Activated CD4-positive, alpha-beta memory T cell treated with anti-CD3 and anti-CD28 coated beads, Interleukin-2, amount 10 ng/mL, durations not matched to agents 7 days and 5 days (primary cell): ENCODE data around the gene UTP15. TPM values are rescaled to one million over a fixed set of nuclear protein-coding genes. Genes with fewer than 3 reads are reported as not detected.

Experiments
- CTCF ChIA-PET: fragments of 350-600 bp; sonication (Branson Sonifier 250); formaldehyde crosslinking; loops from one replicate; lab custom pipeline; 2021; ENCODE audit warnings: antibody characterized with exemption, inconsistent platforms; lab: Charles Lee
- POLR2A ChIA-PET: fragments of 350-600 bp; sonication (Branson Sonifier 250); formaldehyde crosslinking; loops from one replicate; lab custom pipeline; 2021; ENCODE audit warnings: antibody characterized with exemption; lab: Charles Lee
- DNase-seq: peaks from one replicate; pipeline ENCODE4 v3.0.0-alpha.2; 2020
- H3K27ac Mint-ChIP-seq: one replicate; pipeline ENCODE4 v1.8.0; 2021; ENCODE audit warnings: mild to moderate bottlenecking, mixed read lengths
- H3K27me3 Mint-ChIP-seq: one replicate; pipeline ENCODE4 v1.8.0; 2021; ENCODE audit warnings: mixed read lengths
- H3K36me3 Mint-ChIP-seq: one replicate; pipeline ENCODE4 v1.8.0; 2021; ENCODE audit warnings: low read depth, mixed read lengths
- H3K4me1 Mint-ChIP-seq: one replicate; pipeline ENCODE4 v1.8.0; 2021; ENCODE audit warnings: mixed read lengths
- H3K4me3 Mint-ChIP-seq: one replicate; pipeline ENCODE4 v1.8.0; 2021; ENCODE audit warnings: mild to moderate bottlenecking, mixed read lengths
- H3K9me3 Mint-ChIP-seq: one replicate; pipeline ENCODE4 v1.8.0; 2021; ENCODE audit warnings: mixed read lengths
- total RNA-seq, 2 experiments: library from RNA; stranded (reverse); gene quantifications; one replicate each; pipeline ENCODE4 v1.2.3, GENCODE V29; 2021

UTP15 gene
- total RNA-seq, result 10 to 100 TPM; 15.1 to 15.4 TPM

GRCh38 chr5:73565139-73565968, at the start of gene UTP15, which contains the start of gene ANKRA2:
UTP15 (plus strand) TSS chr5:73565743; CDS start chr5:73567345, 1,602 bp downstream.
ANKRA2 (minus strand) TSS chr5:73565639; CDS start chr5:73562881, 2,758 bp downstream.
- Mint-ChIP-seq H3K36me3 (peaks cover 19% of the 10 kb centered on the region), H3K4me3 (peak within 1 kb of the TSS; percentile 91), H3K27me3 (no peaks in the 10 kb centered on the region), H3K27ac (peak within 1 kb of the TSS; percentile 95), H3K4me1 (peaks cover 44% of the 10 kb centered on the region), H3K9me3 (no peaks in the 10 kb centered on the region)
- ChIA-PET CTCF (interaction anchor here (0.7 to 2.2 kb wide), 6 partner anchors 26 to 394 kb away, joined by 3 to 10 read pairs (median 4); partner anchors contain the start of gene BTF3), POLR2A (interaction anchor here (0.7 to 4.4 kb wide), 10 partner anchors 9 to 1837 kb away, joined by 3 to 55 read pairs (median 3); partner anchors contain the start of gene BTF3)
- peak; percentile 98 for DNase-seq

- Mint-ChIP-seq H3K9me3 (no peaks in the 10 kb centered on the region), H3K27me3 (no peaks in the 10 kb centered on the region), H3K36me3 (no peaks in the 10 kb centered on the region), H3K4me3 (peak overlapping the region; percentile 38), H3K4me1 (peaks cover 8% of the 10 kb centered on the region), H3K27ac (peak overlapping the region; percentile 41)
- POLR2A ChIA-PET, result interaction anchor here (0.9 to 1.5 kb wide), 4 partner anchors 20 to 45 kb away, joined by 3 to 5 read pairs (median 3); partner anchors contain the start of genes ANKRA2, BTF3 and UTP15
- peak; percentile 75 for DNase-seq
- CTCF ChIA-PET, result interaction anchor here (0.6 to 7.6 kb wide), 12 partner anchors 8 to 71 kb away, joined by 3 to 67 read pairs (median 4); partner anchors contain the start of gene ANKRA2
Observed at GRCh38 chr5:73519531-73520283, 45.8 kb upstream of the UTP15 start.

DNA sequence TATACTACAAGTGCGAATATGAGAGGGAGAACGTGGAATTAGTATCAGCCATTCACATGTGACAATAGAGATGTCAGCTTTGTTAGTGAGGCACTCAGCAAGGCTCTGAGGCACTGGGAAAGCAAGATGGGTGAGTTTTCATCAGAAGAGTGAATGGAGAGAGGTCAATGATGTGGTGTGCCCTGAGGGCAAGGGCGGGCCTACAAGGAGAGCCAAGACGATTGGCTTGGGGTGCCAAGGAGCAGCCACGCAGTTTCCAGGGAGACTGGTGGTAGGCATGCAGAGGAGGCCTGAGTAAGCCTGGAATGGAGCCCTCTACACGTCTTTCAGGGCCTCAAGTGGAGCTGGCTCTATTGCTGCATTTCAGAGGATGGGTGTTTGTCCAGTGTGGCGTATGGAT, 42.6 kb upstream of the UTP15 start:
- POLR2A ChIA-PET, result no interaction called here
- H3K27me3 Mint-ChIP-seq, result peaks cover 11% of the 10 kb centered on the region

GRCh38 chr5:73523861-73524260, 41.7 kb upstream of the UTP15 start:
- CTCF ChIA-PET, result interaction anchor here (7.6 kb wide), 1 partner anchor 13 kb away, joined by 67 read pairs; no protein-coding TSS in a partner anchor
- H3K4me1 Mint-ChIP-seq, result peaks cover 8% of the 10 kb centered on the region
- no peak overlapping the region for H3K27ac Mint-ChIP-seq
- peaks cover 15% of the 10 kb centered on the region for H3K27me3 Mint-ChIP-seq
- POLR2A ChIA-PET, result no interaction called here
- no peak overlapping the region for H3K4me3 Mint-ChIP-seq
- H3K36me3 Mint-ChIP-seq, result no peaks in the 10 kb centered on the region
- H3K9me3 Mint-ChIP-seq, result no peaks in the 10 kb centered on the region
- no peak for DNase-seq

More for the DNA sequence above, 42.6 kb upstream of the UTP15 start:
- Mint-ChIP-seq H3K9me3 (no peaks in the 10 kb centered on the region), H3K4me3 (no peak overlapping the region), H3K4me1 (peaks cover 8% of the 10 kb centered on the region), H3K36me3 (no peaks in the 10 kb centered on the region), H3K27ac (no peak overlapping the region)
- CTCF ChIA-PET, result interaction anchor here (7.6 kb wide), 1 partner anchor 14 kb away, joined by 67 read pairs; no protein-coding TSS in a partner anchor
- DNase-seq, result no peak

DNA sequence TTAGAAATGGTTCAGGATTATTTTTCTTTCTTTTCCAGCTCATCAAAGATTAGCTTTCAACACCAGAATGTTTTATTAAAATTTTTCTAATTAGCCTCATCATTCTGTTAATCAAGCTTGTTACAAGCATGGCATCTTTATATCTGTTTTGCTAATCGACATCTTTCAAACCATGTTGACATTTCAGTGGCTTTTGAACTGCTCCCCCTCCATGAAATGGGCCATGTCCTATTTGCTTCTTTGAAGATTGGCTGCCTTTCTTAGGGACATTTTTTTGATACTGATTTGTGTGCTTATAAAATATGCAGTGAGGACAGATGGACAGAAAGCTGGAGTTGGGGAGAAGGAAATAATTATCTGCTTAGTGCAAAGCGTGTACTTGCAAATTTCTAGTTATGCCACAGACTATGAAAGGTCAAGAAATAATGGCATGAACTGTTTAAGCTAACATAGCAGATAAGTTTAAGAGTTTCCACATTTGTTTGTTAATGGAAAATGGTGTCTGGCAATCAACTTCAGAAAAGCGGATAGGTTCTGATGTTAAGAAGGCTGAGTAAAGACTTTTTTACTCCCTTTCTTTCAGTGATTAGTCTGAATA, 39.8 kb upstream of the UTP15 start:
- Mint-ChIP-seq H3K27ac (no peak overlapping the region), H3K4me3 (no peak overlapping the region)
- POLR2A ChIA-PET, result interaction anchor here (0.6 to 1.3 kb wide), 2 partner anchors 15 to 40 kb away, joined by 3 read pairs; partner anchors contain the start of genes ANKRA2 and UTP15

GRCh38 chr5:73528248-73528647, 37.3 kb upstream of the UTP15 start:
- no peaks in the 10 kb centered on the region for H3K9me3 Mint-ChIP-seq
- ChIA-PET CTCF (interaction anchor here (3.6 kb wide), 1 partner anchor 8 kb away, joined by 20 read pairs; no protein-coding TSS in a partner anchor), POLR2A (no interaction called here)
- DNase-seq, result no peak
- no peaks in the 10 kb centered on the region for H3K36me3 Mint-ChIP-seq
- H3K27me3 Mint-ChIP-seq, result peaks cover 44% of the 10 kb centered on the region
- H3K27ac Mint-ChIP-seq, result no peak overlapping the region
- no peaks in the 10 kb centered on the region for H3K4me1 Mint-ChIP-seq
- no peak overlapping the region for H3K4me3 Mint-ChIP-seq

More for the DNA sequence above, 39.8 kb upstream of the UTP15 start:
- no peak for DNase-seq
- CTCF ChIA-PET, result interaction anchor here (0.9 to 3.6 kb wide), 4 partner anchors 8 to 65 kb away, joined by 3 to 20 read pairs (median 3); no protein-coding TSS in a partner anchor
- Mint-ChIP-seq H3K36me3 (no peaks in the 10 kb centered on the region), H3K4me1 (no peaks in the 10 kb centered on the region), H3K9me3 (no peaks in the 10 kb centered on the region), H3K27me3 (peaks cover 25% of the 10 kb centered on the region)

- ChIA-PET CTCF (no interaction called here), POLR2A (no interaction called here)
- DNase-seq, result no peak
- Mint-ChIP-seq H3K9me3 (no peaks in the 10 kb centered on the region), H3K4me3 (no peak overlapping the region), H3K36me3 (no peaks in the 10 kb centered on the region), H3K27me3 (peaks cover 50% of the 10 kb centered on the region), H3K4me1 (no peaks in the 10 kb centered on the region), H3K27ac (no peak overlapping the region)
Observed at GRCh38 chr5:73529081-73529480, 36.5 kb upstream of the UTP15 start.

GRCh38 chr5:73531356-73531755, 34.2 kb upstream of the UTP15 start:
- Mint-ChIP-seq H3K4me1 (no peaks in the 10 kb centered on the region), H3K27ac (no peak overlapping the region), H3K9me3 (no peaks in the 10 kb centered on the region), H3K27me3 (peaks cover 56% of the 10 kb centered on the region), H3K4me3 (no peak overlapping the region), H3K36me3 (no peaks in the 10 kb centered on the region)
- ChIA-PET POLR2A (no interaction called here), CTCF (interaction anchor here (0.9 to 1.4 kb wide), 2 partner anchors 9 to 11 kb away, joined by 4 to 7 read pairs; no protein-coding TSS in a partner anchor)
- DNase-seq, result no peak

GRCh38 chr5:73532195-73532594, 33.3 kb upstream of the UTP15 start:
- no peaks in the 10 kb centered on the region for H3K36me3 Mint-ChIP-seq
- no peaks in the 10 kb centered on the region for H3K4me1 Mint-ChIP-seq
- H3K9me3 Mint-ChIP-seq, result no peaks in the 10 kb centered on the region
- no peak overlapping the region for H3K27ac Mint-ChIP-seq
- H3K27me3 Mint-ChIP-seq, result peaks cover 53% of the 10 kb centered on the region
- ChIA-PET POLR2A (no interaction called here), CTCF (no interaction called here)
- no peak overlapping the region for H3K4me3 Mint-ChIP-seq
- DNase-seq, result no peak

DNA sequence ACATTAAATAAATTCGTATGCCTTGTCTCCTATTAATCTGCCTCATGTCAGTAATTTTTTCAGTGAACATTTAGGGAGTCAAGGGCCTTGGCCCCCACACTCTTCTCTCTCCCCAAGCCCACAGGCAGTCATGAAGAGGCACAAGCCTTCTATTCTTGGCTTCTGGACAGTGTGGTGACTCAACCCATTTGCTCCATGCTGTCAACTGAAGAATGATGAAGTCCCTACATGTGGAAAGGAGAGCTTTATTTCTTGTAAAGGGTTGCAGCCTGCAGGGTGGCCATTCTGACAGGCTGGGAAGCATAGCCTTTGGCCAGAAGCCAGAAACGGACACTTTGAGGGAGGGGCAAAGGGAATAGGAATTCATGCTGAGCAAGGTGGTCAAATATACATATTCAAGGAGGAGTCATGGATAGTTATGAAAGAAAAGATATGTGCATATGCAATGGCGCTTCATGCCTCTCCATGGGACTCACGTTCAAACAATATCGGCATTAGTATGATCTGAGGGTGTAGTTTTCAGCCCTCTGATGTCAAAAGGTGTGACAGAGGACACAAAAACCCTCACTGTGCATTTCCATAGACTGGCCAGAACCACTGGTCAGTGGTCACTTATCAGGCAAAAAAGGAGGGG, 31.4 kb upstream of the UTP15 start:
- no peaks in the 10 kb centered on the region for H3K36me3 Mint-ChIP-seq
- no peaks in the 10 kb centered on the region for H3K9me3 Mint-ChIP-seq
- H3K27ac Mint-ChIP-seq, result no peak overlapping the region
- H3K4me3 Mint-ChIP-seq, result no peak overlapping the region
- CTCF ChIA-PET, result interaction anchor here (0.9 kb wide), 1 partner anchor 38 kb away, joined by 4 read pairs; no protein-coding TSS in a partner anchor
- no peak for DNase-seq
- H3K27me3 Mint-ChIP-seq, result peaks cover 45% of the 10 kb centered on the region
- POLR2A ChIA-PET, result no interaction called here
- H3K4me1 Mint-ChIP-seq, result no peaks in the 10 kb centered on the region

- H3K27me3 Mint-ChIP-seq, result peaks cover 40% of the 10 kb centered on the region
- H3K27ac Mint-ChIP-seq, result no peak overlapping the region
- no peaks in the 10 kb centered on the region for H3K36me3 Mint-ChIP-seq
- no peaks in the 10 kb centered on the region for H3K4me1 Mint-ChIP-seq
- POLR2A ChIA-PET, result no interaction called here
- DNase-seq, result no peak
- H3K4me3 Mint-ChIP-seq, result no peak overlapping the region
- no peaks in the 10 kb centered on the region for H3K9me3 Mint-ChIP-seq
- CTCF ChIA-PET, result interaction anchor here (0.5 to 4.1 kb wide), 6 partner anchors 8 to 46 kb away, joined by 3 to 67 read pairs (median 4); no protein-coding TSS in a partner anchor
Observed at GRCh38 chr5:73534971-73535370, 30.6 kb upstream of the UTP15 start.
